ENCODE data around the gene LRRC4C.

GRCh38 chr11:40938002-40938401 is 521.5 kb downstream of the LRRC4C start:
- TF ChIP-seq POLR2A (IDR thresholded peaks at IDR 0.05; ENCODE audit: low read depth, low read length) (no peak), POLR2AphosphoS5 (IDR thresholded peaks at IDR 0.05; ENCODE audit: low read depth, low read length) (no peak)

Data from GM12892 (cell line).